Measurements from ENCODE around the gene NUB1. TPM values are rescaled to one million over a fixed set of nuclear protein-coding genes. Genes with fewer than 3 reads are reported as not detected.

The NUB1 gene
- total RNA-seq, 1 donor from 2014 or later, result 41.5 TPM

DNA sequence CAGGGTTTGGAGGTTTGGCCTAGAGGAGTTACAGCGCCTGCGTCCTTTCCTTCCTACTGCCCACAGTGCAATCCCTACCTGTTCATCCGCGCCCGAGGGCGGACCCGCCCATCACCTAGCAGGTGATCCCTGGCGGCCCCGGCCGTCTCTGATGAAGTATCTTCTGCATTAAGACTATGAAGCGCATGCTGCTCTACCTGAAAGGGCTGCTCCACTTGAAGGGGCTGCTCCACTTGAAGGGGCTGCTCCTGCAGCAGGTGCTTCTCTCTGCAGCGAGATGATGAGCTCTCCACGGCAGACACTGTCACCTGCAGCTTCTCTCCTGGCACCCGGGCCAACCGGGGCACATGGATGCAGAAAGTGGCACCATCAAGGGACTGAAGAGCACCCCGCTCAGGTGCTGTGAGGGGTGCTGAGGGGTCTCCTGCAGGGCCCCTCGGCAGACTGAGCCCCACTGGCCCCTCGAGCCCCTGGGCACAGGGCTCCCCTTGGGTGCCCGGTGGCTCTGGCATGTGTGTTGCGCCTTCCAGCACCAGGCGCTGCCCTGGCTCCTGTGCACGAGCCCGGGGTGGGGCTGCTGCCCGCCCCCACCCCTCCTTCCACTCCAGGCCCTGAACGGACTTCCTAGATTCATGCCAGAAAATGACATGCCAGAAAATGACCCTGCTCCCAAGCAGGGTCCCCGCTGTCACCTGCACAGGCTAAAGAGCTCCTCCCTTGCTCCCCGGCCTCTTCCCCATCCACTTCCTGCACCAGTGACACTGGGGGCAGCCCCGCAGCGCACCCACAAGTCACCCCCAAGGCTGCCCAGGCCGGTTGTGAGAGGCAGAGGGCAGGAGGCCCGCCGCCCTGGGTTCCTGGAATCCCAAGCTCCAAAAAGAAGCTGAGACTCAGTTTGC lies 38.8 kb downstream of the NUB1 start:
- H3K9me3 Mint-ChIP-seq (ENCODE audit: unreplicated experiment), result no peaks in the 10 kb centered on the region
- H3K36me3 Mint-ChIP-seq (ENCODE audit: low read depth, unreplicated experiment), result peaks cover 40% of the 10 kb centered on the region
- peaks cover 6% of the 10 kb centered on the region for H3K4me1 Mint-ChIP-seq (ENCODE audit: unreplicated experiment)
- no peak for DNase-seq (ENCODE audit: low spot score)
- no peak overlapping the region for H3K27ac Mint-ChIP-seq (ENCODE audit: unreplicated experiment)
- H3K4me3 Mint-ChIP-seq (ENCODE audit: unreplicated experiment), result no peak overlapping the region
- peaks cover 21% of the 10 kb centered on the region for H3K27me3 Mint-ChIP-seq (ENCODE audit: unreplicated experiment)
- TF ChIP-seq, protein P1, sequence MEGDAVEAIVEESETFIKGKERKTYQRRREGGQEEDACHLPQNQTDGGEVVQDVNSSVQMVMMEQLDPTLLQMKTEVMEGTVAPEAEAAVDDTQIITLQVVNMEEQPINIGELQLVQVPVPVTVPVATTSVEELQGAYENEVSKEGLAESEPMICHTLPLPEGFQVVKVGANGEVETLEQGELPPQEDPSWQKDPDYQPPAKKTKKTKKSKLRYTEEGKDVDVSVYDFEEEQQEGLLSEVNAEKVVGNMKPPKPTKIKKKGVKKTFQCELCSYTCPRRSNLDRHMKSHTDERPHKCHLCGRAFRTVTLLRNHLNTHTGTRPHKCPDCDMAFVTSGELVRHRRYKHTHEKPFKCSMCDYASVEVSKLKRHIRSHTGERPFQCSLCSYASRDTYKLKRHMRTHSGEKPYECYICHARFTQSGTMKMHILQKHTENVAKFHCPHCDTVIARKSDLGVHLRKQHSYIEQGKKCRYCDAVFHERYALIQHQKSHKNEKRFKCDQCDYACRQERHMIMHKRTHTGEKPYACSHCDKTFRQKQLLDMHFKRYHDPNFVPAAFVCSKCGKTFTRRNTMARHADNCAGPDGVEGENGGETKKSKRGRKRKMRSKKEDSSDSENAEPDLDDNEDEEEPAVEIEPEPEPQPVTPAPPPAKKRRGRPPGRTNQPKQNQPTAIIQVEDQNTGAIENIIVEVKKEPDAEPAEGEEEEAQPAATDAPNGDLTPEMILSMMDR (IDR thresholded peaks at IDR 0.05; ENCODE audit: unreplicated experiment), result no peak

DNA sequence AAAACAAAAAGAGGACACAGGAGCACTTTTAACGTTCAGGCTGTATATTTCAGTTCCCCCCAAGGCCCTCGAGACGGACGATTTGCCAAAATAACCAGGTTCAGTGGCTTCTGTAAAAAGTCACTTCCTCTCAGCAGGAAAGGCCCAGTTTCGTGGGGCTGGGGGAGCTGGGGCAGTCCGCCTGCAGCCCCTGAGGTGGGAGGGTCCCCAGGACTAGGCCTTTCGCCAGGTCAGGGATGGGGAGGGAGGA lies 39.4 kb downstream of the NUB1 start:
- TF ChIP-seq, protein P1 (IDR thresholded peaks at IDR 0.05; ENCODE audit: unreplicated experiment), result no peak
- H3K9me3 Mint-ChIP-seq (ENCODE audit: unreplicated experiment), result no peaks in the 10 kb centered on the region
- peaks cover 6% of the 10 kb centered on the region for H3K4me1 Mint-ChIP-seq (ENCODE audit: unreplicated experiment)
- no peak for DNase-seq (ENCODE audit: low spot score)
- peaks cover 19% of the 10 kb centered on the region for H3K27me3 Mint-ChIP-seq (ENCODE audit: unreplicated experiment)
- no peak overlapping the region for H3K4me3 Mint-ChIP-seq (ENCODE audit: unreplicated experiment)
- H3K27ac Mint-ChIP-seq (ENCODE audit: unreplicated experiment), result no peak overlapping the region
- peaks cover 36% of the 10 kb centered on the region for H3K36me3 Mint-ChIP-seq (ENCODE audit: low read depth, unreplicated experiment)

DNA sequence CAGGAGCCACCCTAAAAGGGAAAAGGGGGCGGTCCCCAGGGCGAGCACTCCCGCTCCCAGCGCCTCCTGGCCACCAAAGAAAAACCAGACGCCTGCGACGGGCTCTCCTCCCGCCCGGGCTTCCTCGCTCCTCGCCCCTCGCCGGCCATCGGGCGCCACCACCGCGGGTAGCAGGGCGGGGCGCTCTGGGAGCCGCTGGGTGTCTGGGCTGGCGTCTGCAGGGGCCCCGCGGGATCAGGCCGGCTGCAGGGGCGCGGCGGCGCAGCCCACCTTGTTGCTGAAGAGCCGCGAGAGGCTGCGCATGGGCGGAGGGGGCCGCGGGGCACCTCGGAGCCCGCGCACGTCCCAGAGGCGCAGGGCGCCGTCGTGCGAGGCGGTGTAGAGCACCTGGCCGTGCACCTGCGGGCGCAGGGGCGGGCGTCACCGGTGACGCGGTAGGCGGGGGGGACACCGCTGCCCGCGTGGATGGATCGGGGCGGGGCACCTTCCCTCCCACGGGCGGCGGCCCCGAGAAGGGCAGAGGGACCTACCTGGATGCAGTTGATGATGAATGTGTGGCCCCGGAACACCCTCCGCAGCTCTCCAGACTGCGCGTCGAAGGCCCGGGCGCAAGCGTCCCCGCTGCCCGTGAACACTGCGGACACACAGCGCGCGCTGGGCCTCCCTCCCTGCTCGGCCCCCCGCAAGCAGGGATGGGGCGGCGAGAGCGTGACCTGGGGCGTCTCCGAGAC lies 39.9 kb downstream of the NUB1 start:
- H3K36me3 Mint-ChIP-seq (ENCODE audit: low read depth, unreplicated experiment), result peaks cover 35% of the 10 kb centered on the region

DNA sequence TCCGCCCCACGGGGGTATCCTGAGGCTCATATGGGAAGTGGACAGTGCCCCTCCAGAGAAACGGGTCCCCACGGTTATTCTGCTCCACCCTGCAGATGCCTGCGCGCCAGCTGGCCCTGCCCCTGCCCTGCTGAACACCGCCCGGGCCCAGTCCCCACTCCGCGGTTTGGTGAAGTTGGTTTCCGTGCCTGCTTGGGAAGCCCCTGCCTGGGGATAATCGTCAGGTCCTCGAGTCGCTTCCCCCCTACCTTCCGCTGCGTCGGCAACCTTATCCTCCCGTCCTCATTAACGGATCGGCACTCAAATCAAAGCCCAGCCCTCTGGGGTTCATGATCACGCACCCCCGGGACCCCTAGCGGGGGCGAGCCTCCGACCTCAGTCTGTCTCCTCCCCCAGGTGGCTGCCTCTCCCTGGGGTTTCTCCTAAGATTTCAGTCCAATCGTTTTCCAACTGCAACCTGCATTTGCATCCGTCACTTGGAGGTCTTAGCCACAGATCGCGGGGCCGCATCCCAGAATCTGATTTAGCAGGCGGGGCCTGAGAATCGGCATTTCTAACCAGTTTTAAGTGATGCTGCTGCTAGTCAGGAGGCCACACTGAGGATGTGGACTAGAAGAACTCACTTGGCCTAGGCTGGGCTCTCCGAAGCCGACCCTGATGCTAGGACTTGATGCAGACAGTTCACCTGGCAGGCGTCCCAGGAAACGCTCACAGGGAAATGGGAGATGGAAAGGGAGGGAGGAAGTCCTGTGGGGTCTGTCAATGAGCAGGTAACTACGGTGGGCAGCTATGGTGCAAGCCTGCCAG lies 40.7 kb downstream of the NUB1 start:
- TF ChIP-seq, protein P1 (IDR thresholded peaks at IDR 0.05; ENCODE audit: unreplicated experiment), result no peak

More for the DNA sequence above, 39.9 kb downstream of the NUB1 start:
- Mint-ChIP-seq H3K4me3 (ENCODE audit: unreplicated experiment) (no peak overlapping the region), H3K27me3 (ENCODE audit: unreplicated experiment) (peaks cover 19% of the 10 kb centered on the region), H3K4me1 (ENCODE audit: unreplicated experiment) (peaks cover 6% of the 10 kb centered on the region), H3K27ac (ENCODE audit: unreplicated experiment) (no peak overlapping the region), H3K9me3 (ENCODE audit: unreplicated experiment) (no peaks in the 10 kb centered on the region)
- TF ChIP-seq, protein P1 (IDR thresholded peaks at IDR 0.05; ENCODE audit: unreplicated experiment), result no peak
- DNase-seq (ENCODE audit: low spot score), result no peak

More for the DNA sequence above, 40.7 kb downstream of the NUB1 start:
- Mint-ChIP-seq H3K9me3 (ENCODE audit: unreplicated experiment) (no peaks in the 10 kb centered on the region), H3K4me3 (ENCODE audit: unreplicated experiment) (peak overlapping the region; percentile 62), H3K27ac (ENCODE audit: unreplicated experiment) (no peak overlapping the region), H3K27me3 (ENCODE audit: unreplicated experiment) (peaks cover 23% of the 10 kb centered on the region), H3K36me3 (ENCODE audit: low read depth, unreplicated experiment) (peaks cover 32% of the 10 kb centered on the region), H3K4me1 (ENCODE audit: unreplicated experiment) (peaks cover 9% of the 10 kb centered on the region)
- no peak for DNase-seq (ENCODE audit: low spot score)

Measured in endothelial cell (in vitro differentiated cells).